ENCODE data around the gene TBC1D22A. TPM values are rescaled to one million over a fixed set of nuclear protein-coding genes. Genes with fewer than 3 reads are reported as not detected.

Gene TBC1D22A
- total RNA-seq, 4 donors from 2014 or later = 10.8 to 32.2 (median 22.3) TPM

GRCh38 chr22:46995501-46996360, 233.3 kb downstream of the TBC1D22A start:
- TF ChIP-seq CTCF (IDR thresholded peaks at IDR 0.05; ENCODE audit: low read depth) = no peak

- no peak for TF ChIP-seq CTCF (IDR thresholded peaks at IDR 0.05; ENCODE audit: low read depth)
These were observed 234.3 kb downstream of the TBC1D22A start for GRCh38 chr22:46996595-46997310.

- TF ChIP-seq CTCF (IDR thresholded peaks at IDR 0.05; ENCODE audit: low read depth) = no peak
These were observed 235.0 kb downstream of the TBC1D22A start for GRCh38 chr22:46997311-46997970.

- no peak for TF ChIP-seq CTCF (IDR thresholded peaks at IDR 0.05; ENCODE audit: low read depth)
These were observed 235.9 kb downstream of the TBC1D22A start for GRCh38 chr22:46998331-46998730.

- no peak for TF ChIP-seq CTCF (IDR thresholded peaks at IDR 0.05; ENCODE audit: low read depth)
These were observed 237.8 kb downstream of the TBC1D22A start for GRCh38 chr22:47000256-47000655.

GRCh38 chr22:47000888-47001287, 238.4 kb downstream of the TBC1D22A start:
- no peak for TF ChIP-seq CTCF (IDR thresholded peaks at IDR 0.05; ENCODE audit: low read depth)

GRCh38 chr22:47001288-47001687, 238.8 kb downstream of the TBC1D22A start:
- TF ChIP-seq CTCF (IDR thresholded peaks at IDR 0.05; ENCODE audit: low read depth) = no peak
